ENCODE data around the gene TRRAP.
"Not testable (repeated sequence)": the region's sequence is repeated elsewhere in the genome, so short reads cannot be mapped to it uniquely, and the experiment has no call there.

Gene TRRAP

GRCh38 chr7:98860071-98860470 lies 18.3 kb upstream of the TRRAP start:
- H3K9me3 Mint-ChIP-seq = no peaks in the 10 kb centered on the region
- H3K27ac Mint-ChIP-seq = no peak overlapping the region
- no peaks in the 10 kb centered on the region for H3K4me1 Mint-ChIP-seq
- no peak overlapping the region for H3K4me3 Mint-ChIP-seq
- DNase-seq = no peak
- H3K27me3 Mint-ChIP-seq = peaks cover 20% of the 10 kb centered on the region
- ATAC-seq = no peak

GRCh38 chr7:98862203-98862602 lies 16.1 kb upstream of the TRRAP start:
- Mint-ChIP-seq H3K4me1 (no peaks in the 10 kb centered on the region), H3K27me3 (peaks cover 23% of the 10 kb centered on the region), H3K9me3 (no peaks in the 10 kb centered on the region), H3K4me3 (no peak overlapping the region), H3K27ac (no peak overlapping the region)
- DNase-seq (no peak), ATAC-seq (no peak)

- peaks cover 30% of the 10 kb centered on the region for H3K27me3 Mint-ChIP-seq
- H3K27ac Mint-ChIP-seq = no peak overlapping the region
- DNase-seq (no peak), ATAC-seq (no peak)
- H3K4me3 Mint-ChIP-seq = no peak overlapping the region
- H3K4me1 Mint-ChIP-seq = no peaks in the 10 kb centered on the region
- H3K9me3 Mint-ChIP-seq = no peaks in the 10 kb centered on the region
Observed at GRCh38 chr7:98862716-98863420, 15.5 kb upstream of the TRRAP start.

- no peak overlapping the region for H3K27ac Mint-ChIP-seq
- no peak for ATAC-seq
- H3K27me3 Mint-ChIP-seq = peaks cover 31% of the 10 kb centered on the region
- no peak for DNase-seq
- H3K9me3 Mint-ChIP-seq = no peaks in the 10 kb centered on the region
- no peaks in the 10 kb centered on the region for H3K4me1 Mint-ChIP-seq
- H3K4me3 Mint-ChIP-seq = no peak overlapping the region
Observed at GRCh38 chr7:98863601-98864000, 14.7 kb upstream of the TRRAP start.

- DNase-seq (no peak), ATAC-seq (no peak)
- no peaks in the 10 kb centered on the region for H3K9me3 Mint-ChIP-seq
- peaks cover 36% of the 10 kb centered on the region for H3K27me3 Mint-ChIP-seq
- H3K4me3 Mint-ChIP-seq = no peak overlapping the region
- H3K27ac Mint-ChIP-seq = peak overlapping the region in 1 of 2 donors; percentile 40
- H3K4me1 Mint-ChIP-seq = peaks cover 4% of the 10 kb centered on the region
Observed at GRCh38 chr7:98864731-98865453, 13.4 kb upstream of the TRRAP start.

GRCh38 chr7:98866351-98866750 lies 12.0 kb upstream of the TRRAP start:
- H3K9me3 Mint-ChIP-seq = no peaks in the 10 kb centered on the region
- H3K4me1 Mint-ChIP-seq = peaks cover 16% of the 10 kb centered on the region
- ATAC-seq (no peak), DNase-seq (no peak)
- H3K27ac Mint-ChIP-seq = no peak overlapping the region
- no peak overlapping the region for H3K4me3 Mint-ChIP-seq
- peaks cover 40% of the 10 kb centered on the region for H3K27me3 Mint-ChIP-seq

GRCh38 chr7:98866765-98867164 lies 11.6 kb upstream of the TRRAP start:
- DNase-seq (no peak), ATAC-seq (no peak)
- Mint-ChIP-seq H3K4me1 (peaks cover 16% of the 10 kb centered on the region), H3K27ac (no peak overlapping the region), H3K9me3 (no peaks in the 10 kb centered on the region), H3K27me3 (peaks cover 45% of the 10 kb centered on the region), H3K4me3 (no peak overlapping the region)

- ATAC-seq (no peak), DNase-seq (no peak)
- Mint-ChIP-seq H3K27me3 (peaks cover 47% of the 10 kb centered on the region), H3K9me3 (no peaks in the 10 kb centered on the region), H3K4me1 (peaks cover 16% of the 10 kb centered on the region), H3K4me3 (no peak overlapping the region), H3K27ac (no peak overlapping the region)
Observed at GRCh38 chr7:98868450-98868849, 9.9 kb upstream of the TRRAP start.

GRCh38 chr7:98869027-98869596 lies 9.2 kb upstream of the TRRAP start:
- no peak overlapping the region for H3K27ac Mint-ChIP-seq
- ATAC-seq (peak; percentile 22), DNase-seq (no peak)
- peaks cover 47% of the 10 kb centered on the region for H3K27me3 Mint-ChIP-seq
- H3K4me1 Mint-ChIP-seq = peaks cover 16% of the 10 kb centered on the region
- H3K9me3 Mint-ChIP-seq = no peaks in the 10 kb centered on the region
- peak overlapping the region in 1 of 2 donors; percentile 37 for H3K4me3 Mint-ChIP-seq

GRCh38 chr7:98869597-98870120 lies 8.7 kb upstream of the TRRAP start, which contains the start of gene TMEM130:
Gene TMEM130, minus strand, starts transcription at chr7:98870014. Its CDS starts 153 bp downstream, at chr7:98869861.
- ATAC-seq (peak; percentile 41), DNase-seq (no peak)
- peak within 1 kb of the TSS; percentile 78 to 81 for H3K4me3 Mint-ChIP-seq
- H3K27me3 Mint-ChIP-seq = peaks cover 53% of the 10 kb centered on the region
- H3K27ac Mint-ChIP-seq = no peak within 1 kb of the TSS
- H3K9me3 Mint-ChIP-seq = no peaks in the 10 kb centered on the region
- peaks cover 16% of the 10 kb centered on the region for H3K4me1 Mint-ChIP-seq

- DNase-seq (peak; percentile 38 to 58), ATAC-seq (peak; percentile 85)
- Mint-ChIP-seq H3K27ac (no peak overlapping the region), H3K27me3 (peaks cover 58% of the 10 kb centered on the region), H3K4me3 (peak overlapping the region; percentile 78 to 81), H3K9me3 (no peaks in the 10 kb centered on the region), H3K4me1 (peaks cover 16% of the 10 kb centered on the region)
Observed at GRCh38 chr7:98870121-98870651, 8.1 kb upstream of the TRRAP start.

GRCh38 chr7:98870807-98871491 lies 7.4 kb upstream of the TRRAP start:
- ATAC-seq = no peak
- H3K27me3 Mint-ChIP-seq = peaks cover 64% of the 10 kb centered on the region
- DNase-seq = no peak
- peaks cover 16% of the 10 kb centered on the region for H3K4me1 Mint-ChIP-seq
- no peak overlapping the region for H3K27ac Mint-ChIP-seq
- no peaks in the 10 kb centered on the region for H3K9me3 Mint-ChIP-seq
- H3K4me3 Mint-ChIP-seq = peak overlapping the region; percentile 78 to 81

GRCh38 chr7:98872328-98872924 lies 5.9 kb upstream of the TRRAP start:
- Mint-ChIP-seq H3K4me3 (no peak overlapping the region), H3K27ac (no peak overlapping the region), H3K9me3 (no peaks in the 10 kb centered on the region), H3K4me1 (peaks cover 16% of the 10 kb centered on the region), H3K27me3 (peaks cover 59% of the 10 kb centered on the region)
- DNase-seq = peak; percentile 15 to 26
- peak; percentile 24 for ATAC-seq

- not testable (repeated sequence) for H3K4me3 Mint-ChIP-seq, ATAC-seq, H3K9me3 Mint-ChIP-seq, H3K27ac Mint-ChIP-seq, DNase-seq
- H3K4me1 Mint-ChIP-seq = peaks cover 16% of the 10 kb centered on the region
- peaks cover 47% of the 10 kb centered on the region for H3K27me3 Mint-ChIP-seq
Observed at GRCh38 chr7:98873610-98874009, 4.7 kb upstream of the TRRAP start.

GRCh38 chr7:98874942-98875341 lies 3.4 kb upstream of the TRRAP start:
- DNase-seq (no peak), ATAC-seq (no peak)
- peaks cover 14% of the 10 kb centered on the region for H3K4me1 Mint-ChIP-seq
- H3K27me3 Mint-ChIP-seq = peaks cover 37% of the 10 kb centered on the region
- no peak overlapping the region for H3K27ac Mint-ChIP-seq
- no peaks in the 10 kb centered on the region for H3K9me3 Mint-ChIP-seq
- no peak overlapping the region for H3K4me3 Mint-ChIP-seq

Measured in stimulated activated naive CD8-positive, alpha-beta T cell treated with anti-CD3 and anti-CD28 coated beads, Interleukin-15, amount 100 ng/mL, for 72 hours (primary cell).